CD4-positive, alpha-beta T cell treated with Interleukin-10 for 1 hour (primary cell): ENCODE data around the gene SYNE1.
"Not testable (repeated sequence)": the region's sequence is repeated elsewhere in the genome, so short reads cannot be mapped to it uniquely, and the experiment has no call there.

ENCODE experiments used
- DNase-seq: peaks from one replicate; pipeline ENCODE4 v3.0.0-alpha.2; 2020

The SYNE1 gene

GRCh38 chr6:152087096-152087495 is 550.1 kb downstream of the SYNE1 start:
- DNase-seq: no peak

GRCh38 chr6:152086223-152086873 is 550.8 kb downstream of the SYNE1 start:
- DNase-seq: no peak

DNA sequence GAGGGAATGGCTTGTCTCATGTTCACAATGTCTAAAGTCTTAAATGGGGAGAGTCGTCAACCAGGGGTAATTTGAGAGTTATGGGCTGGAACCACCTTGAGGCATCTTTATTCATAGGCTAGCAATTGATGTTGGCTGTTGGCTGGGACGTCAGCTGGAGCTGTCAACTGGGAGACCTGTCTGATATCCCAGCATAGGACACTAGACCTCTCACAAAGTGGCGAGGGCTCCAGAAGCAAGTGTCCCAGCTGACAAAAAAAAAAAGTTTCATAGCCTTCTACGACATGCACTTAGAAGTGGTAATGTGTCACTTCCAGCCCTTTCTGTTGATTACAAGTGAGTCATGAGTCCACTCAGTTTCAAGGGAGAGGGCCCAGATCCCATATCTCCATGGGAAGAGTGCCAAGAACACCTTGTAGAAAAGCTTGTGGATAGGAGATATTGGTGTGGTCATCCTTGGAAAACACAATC is 551.7 kb downstream of the SYNE1 start:
- DNase-seq: no peak

- DNase-seq: no peak
Measured at GRCh38 chr6:152078804-152079203, 558.4 kb downstream of the SYNE1 start.

GRCh38 chr6:152078001-152078400 is 559.2 kb downstream of the SYNE1 start:
- no peak for DNase-seq

- DNase-seq: not testable (repeated sequence)
Measured at GRCh38 chr6:152076242-152076641, 560.9 kb downstream of the SYNE1 start.

DNA sequence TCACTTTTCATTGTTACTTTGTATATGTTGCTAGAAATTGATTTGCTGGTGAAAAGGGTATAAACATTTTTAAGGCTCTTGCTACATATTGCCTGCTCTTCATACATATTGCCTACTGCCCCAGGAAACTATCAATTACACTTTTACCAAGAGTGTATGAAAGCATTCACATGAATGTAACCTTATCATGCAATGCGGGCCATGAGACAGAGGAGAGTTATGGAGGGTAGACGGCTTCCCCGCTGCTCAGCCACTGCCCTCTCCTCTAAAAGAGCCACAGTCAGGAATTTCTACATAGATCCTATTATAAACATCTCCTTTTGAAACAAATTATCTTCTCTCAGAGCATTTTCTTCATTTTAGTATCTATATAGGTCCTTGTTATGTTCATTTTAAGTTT is 565.3 kb downstream of the SYNE1 start:
- DNase-seq: no peak
